OCI-LY7 (cell line): ENCODE data around the gene GRP.

Experiments
- CTCF ChIP-seq: fragments of 200-600 bp; sonication (generic); conservative IDR thresholded peaks from 2 replicates; pipeline ENCODE4 v1.5.1; 2014; ENCODE audit warnings: mild to moderate bottlenecking, antibody characterized with exemption, low read length, moderate library complexity, mixed read lengths
- EZH2phosphoT487 ChIP-seq: fragments of 200-600 bp; sonication (generic); IDR thresholded peaks from 2 replicates; pipeline ENCODE4 v1.6.1; 2018; ENCODE audit warnings: low read depth, borderline replicate concordance, mild to moderate bottlenecking, mixed run types, antibody characterized with exemption, low read length, moderate library complexity, mixed read lengths

- no peak for TF ChIP-seq CTCF
- no peak for TF ChIP-seq EZH2phosphoT487
Measured at GRCh38 chr18:59268721-59269562, 49.0 kb downstream of the GRP start.
